NCI-H1105 treated with DMSO at 0.1 percent for 48 hours (cell line): ENCODE results near the gene CENPN.

Experiments used
- DNase-seq: peaks from one replicate; lab custom pipeline; 2025; lab: John Stamatoyannopoulos, UW

CENPN gene

GRCh38 chr16:80991792-80992430 is 15.1 kb upstream of the CENPN start:
- DNase-seq: no peak

- DNase-seq: no peak
These were observed 14.2 kb upstream of the CENPN start for GRCh38 chr16:80992676-80993293.

- DNase-seq: no peak
These were observed 13.7 kb upstream of the CENPN start for GRCh38 chr16:80993307-80993706.

- DNase-seq: no peak
These were observed 13.2 kb upstream of the CENPN start for GRCh38 chr16:80993834-80994233.

- DNase-seq: no peak
These were observed 12.6 kb upstream of the CENPN start for GRCh38 chr16:80994451-80994850.

GRCh38 chr16:80996688-80997138 is 10.3 kb upstream of the CENPN start:
- DNase-seq: no peak

DNA sequence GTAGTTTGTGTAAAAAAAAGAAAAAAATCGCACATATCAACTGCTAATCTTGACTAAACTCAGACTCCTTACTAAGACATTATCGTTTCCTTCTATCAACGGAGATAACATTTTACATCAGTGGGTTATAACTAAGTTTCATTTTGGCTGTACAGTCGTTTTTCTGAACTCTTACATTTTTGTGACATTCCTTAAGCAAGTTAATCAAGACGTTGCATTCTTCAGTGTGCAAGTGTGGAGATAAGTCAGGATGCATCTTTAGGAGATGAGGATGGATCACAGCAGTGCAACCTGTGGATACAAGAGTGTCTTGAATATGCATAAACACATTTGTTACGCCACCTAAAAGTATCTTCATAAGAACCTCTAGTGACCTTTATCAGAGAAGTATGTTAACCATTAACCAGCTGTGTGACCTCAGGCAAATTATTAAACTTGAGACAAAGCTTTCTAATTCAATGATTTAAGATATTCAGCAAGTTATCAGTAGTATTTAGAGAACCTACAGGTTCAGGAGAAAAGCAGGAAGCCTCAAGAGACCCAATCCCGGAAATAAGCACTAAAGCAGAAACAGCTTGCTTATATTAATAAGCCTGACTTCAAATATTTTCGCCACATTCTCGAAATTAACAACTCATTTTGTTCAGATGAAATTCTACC is 9.7 kb upstream of the CENPN start:
- no peak for DNase-seq

GRCh38 chr16:80997964-80998620 is 8.9 kb upstream of the CENPN start:
- no peak for DNase-seq

GRCh38 chr16:81000873-81001272 is 6.1 kb upstream of the CENPN start:
- no peak for DNase-seq

GRCh38 chr16:81001330-81001729 is 5.7 kb upstream of the CENPN start:
- DNase-seq: no peak

DNA sequence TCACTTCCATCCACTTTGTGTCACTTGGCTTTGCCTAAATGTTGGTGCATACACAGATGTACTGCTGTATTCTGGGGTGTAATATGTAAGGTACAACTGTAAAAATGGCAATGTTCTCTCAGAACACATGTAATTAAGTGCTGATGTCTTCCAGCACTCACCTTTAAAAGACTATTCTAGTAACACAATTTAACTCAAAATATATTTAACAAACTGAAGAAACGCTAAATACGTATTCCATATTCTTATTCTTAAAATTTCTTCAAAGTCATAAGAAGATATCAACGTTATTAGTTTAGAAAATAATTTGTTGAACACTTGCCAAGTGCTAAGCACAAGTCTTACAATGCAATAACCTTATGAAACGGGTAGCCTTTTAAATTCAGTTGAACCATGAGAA is 4.0 kb upstream of the CENPN start:
- DNase-seq: no peak

DNA sequence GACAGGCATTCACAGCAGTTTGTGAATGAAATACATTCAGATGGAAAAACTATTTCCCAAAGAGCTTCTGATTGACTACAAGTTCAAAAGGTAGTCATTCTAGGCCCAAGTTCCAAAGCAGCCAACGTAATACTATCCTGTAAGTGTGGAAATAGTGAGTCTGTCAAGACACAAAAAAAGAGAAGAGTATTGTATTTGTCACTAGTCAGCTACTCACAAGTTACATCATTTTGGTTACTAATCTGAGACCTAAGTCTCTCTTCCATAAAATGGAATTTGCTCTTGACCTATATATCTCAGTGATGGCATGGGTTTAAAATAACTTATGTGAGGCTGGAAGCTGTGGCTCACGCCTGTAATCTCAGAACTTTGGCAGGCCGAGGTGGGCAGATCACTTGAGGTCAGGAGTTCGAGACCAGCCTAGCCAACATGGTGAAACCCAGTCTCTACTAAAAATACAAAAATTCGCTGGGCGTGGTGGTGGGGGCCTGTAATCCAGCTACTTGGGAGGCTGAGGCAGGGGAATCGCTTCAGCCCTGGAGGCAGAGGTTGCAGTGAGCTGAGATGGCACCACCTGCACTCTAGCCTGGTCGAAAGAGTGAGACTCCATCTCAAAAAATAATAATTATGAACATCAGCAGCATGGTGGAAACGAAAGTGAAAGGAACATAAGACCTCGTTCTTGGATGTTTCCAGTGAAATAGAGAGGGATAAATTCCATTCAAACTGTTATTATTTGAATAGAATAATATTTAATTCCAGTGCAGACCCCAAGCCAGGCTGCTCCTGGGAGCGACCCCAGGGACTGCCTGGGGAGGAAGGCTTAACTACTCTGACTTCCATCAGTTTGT is 3.2 kb upstream of the CENPN start:
- no peak for DNase-seq

GRCh38 chr16:81004646-81005353 is 2.2 kb upstream of the CENPN start:
- peak; percentile 35 for DNase-seq

GRCh38 chr16:81005610-81006161 is 1.3 kb upstream of the CENPN start:
- no peak for DNase-seq

GRCh38 chr16:81006211-81006812 is 702 bp upstream of the CENPN start:
- DNase-seq: peak; percentile 36

GRCh38 chr16:81008505-81008789 is 1.4 kb downstream of the CENPN start:
- no peak for DNase-seq

DNA sequence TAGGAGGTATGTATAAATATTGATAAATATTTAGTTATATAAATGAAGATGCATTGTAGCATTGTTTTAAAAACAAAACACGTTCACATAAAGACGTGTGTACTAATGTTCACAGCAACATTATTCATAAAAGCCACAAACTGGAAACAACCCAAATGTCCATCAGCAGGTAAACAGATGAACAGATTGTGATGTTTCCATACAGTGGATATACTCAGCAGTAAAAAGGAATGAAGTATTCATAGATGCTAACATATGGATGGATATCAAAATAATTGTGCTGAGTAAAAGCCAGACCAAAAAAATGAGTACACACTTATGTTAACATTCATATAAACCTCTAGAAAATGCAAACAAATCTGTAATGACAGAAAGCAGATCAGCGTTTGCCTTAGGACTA is 6.0 kb downstream of the CENPN start:
- DNase-seq: no peak

DNA sequence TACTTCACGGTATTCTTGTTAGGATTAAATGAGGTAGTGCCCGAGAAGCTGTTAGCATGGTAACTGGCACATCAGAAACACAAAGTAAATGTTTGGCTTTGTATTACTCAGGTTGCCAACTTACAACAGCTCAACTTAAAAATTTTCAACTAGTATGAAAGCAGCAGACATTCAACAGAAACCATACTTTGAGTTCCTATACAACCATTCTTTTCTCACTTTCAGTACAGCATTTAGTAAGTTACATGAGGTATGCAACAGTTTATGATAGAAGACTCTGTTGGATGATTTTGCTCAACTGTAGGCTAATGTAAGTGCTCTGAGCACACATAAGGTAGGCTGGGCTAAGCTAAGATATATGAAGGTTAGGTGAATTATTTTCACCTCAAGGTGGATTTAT is 7.7 kb downstream of the CENPN start:
- no peak for DNase-seq

- no peak for DNase-seq
These were observed 11.5 kb downstream of the CENPN start for GRCh38 chr16:81018496-81018895.

GRCh38 chr16:81026429-81026828 is 19.4 kb downstream of the CENPN start:
- DNase-seq: no peak
